HepG2 (cell line): ENCODE measurements around the gene TARP.

Source experiments
- ATAC-seq: fragments of 200-7000 bp; cut with Tn5 transposase; 3 replicates; pipeline ENCODE4 v1.9.1; 2020; ENCODE audit warnings: mild to moderate bottlenecking, moderate library complexity
- BruUV-seq: library from RNA; stranded (reverse); fragments of 400-500 nt; replicated peaks from 2 replicates; lab custom pipeline; 2021; lab: Mats Ljungman, UMichigan
- CTCF ChIA-PET: fragments of 300-600 bp; formaldehyde crosslinking; extraction: SDS; loops from one replicate; lab custom pipeline; 2021; ENCODE audit warnings: low total read pairs, inconsistent platforms, low intra/inter-chr PET ratio; lab: Yijun Ruan, JAX
- POLR2A ChIA-PET: fragments of 350-600 bp; sonication (Branson Sonifier 250); formaldehyde crosslinking; loops from one replicate; lab custom pipeline; 2020; ENCODE audit warnings: antibody characterized with exemption, inconsistent platforms; lab: Yijun Ruan, JAX
- DNase-seq: peaks from one replicate; pipeline ENCODE4 v3.0.0-alpha.2; 2015; ENCODE audit warnings: low spot score
- FAIRE-seq: peaks from 3 replicates; lab custom pipeline; 2011; peaks lifted over from hg19 to GRCh38; lab: Jason Lieb, UNC
- H2AFZ ChIP-seq: one replicate; pipeline ENCODE4 v1.6.1; 2011; ENCODE audit warnings: low read length, inconsistent platforms
- H3K27ac ChIP-seq: fragments of 300-600 bp; 3 replicates; pipeline ENCODE4 v1.8.0; 2011; ENCODE audit warnings: mixed run types, mild to moderate bottlenecking, mixed read lengths, low read length, inconsistent platforms; ENCODE audit not compliant: insufficient read depth; ENCODE audit errors: extremely low read length
- H3K27me3 ChIP-seq, 2 experiments: fragments of 200-600 bp in 1 of 2; 2 replicates in 1 of 2; 3 replicates in 1 of 2; pipeline versions ENCODE4 v1.6.0 to v1.8.0; 2011; ENCODE audit warnings: low read length in 2 of 2, mild to moderate bottlenecking in 2 of 2, moderate library complexity in 2 of 2, inconsistent platforms in 1 of 2; ENCODE audit not compliant: insufficient read depth in 2 of 2, control insufficient read depth in 1 of 2
- H3K36me3 ChIP-seq, 2 experiments: fragments of 200-600 bp in 1 of 2; replicated peaks in 1 of 2; 2 replicates in 1 of 2; 3 replicates in 1 of 2; pipeline versions ENCODE4 v1.5.1 to v1.8.0; 2011; ENCODE audit warnings: low read length in 2 of 2, inconsistent platforms in 1 of 2; ENCODE audit not compliant: insufficient read depth in 2 of 2, control insufficient read depth in 1 of 2
- H3K4me1 ChIP-seq: 2 replicates; pipeline ENCODE4 v1.5.1; 2012; ENCODE audit warnings: low read length, inconsistent platforms; ENCODE audit not compliant: insufficient read depth
- H3K4me2 ChIP-seq: 2 replicates; pipeline ENCODE4 v1.6.0; 2011; ENCODE audit warnings: low read depth, low read length, inconsistent platforms
- H3K4me3 ChIP-seq, 3 experiments: fragments of 200-600 bp in 1 of 3; sonication (generic), shearing (Covaris generic) in 1 of 3; replicated peaks in 1 of 3; 2 replicates each; pipeline ENCODE4 v1.5.1; 2011 to 2016; ENCODE audit warnings: low read length in 3 of 3, inconsistent platforms in 2 of 3, low read depth in 2 of 3, mild to moderate bottlenecking in 2 of 3, control low read depth in 1 of 3, mixed read lengths in 1 of 3; ENCODE audit not compliant: insufficient read depth in 1 of 3
- H3K79me2 ChIP-seq: one replicate; pipeline ENCODE4 v1.6.1; 2011; ENCODE audit warnings: low read length, inconsistent platforms; ENCODE audit not compliant: insufficient read depth
- H3K9ac ChIP-seq: 2 replicates; pipeline ENCODE4 v1.6.0; 2011; ENCODE audit warnings: mild to moderate bottlenecking, low read depth, low read length, inconsistent platforms; ENCODE audit not compliant: insufficient read depth
- H3K9me3 ChIP-seq: 2 replicates; pipeline ENCODE4 v1.5.1; 2012; ENCODE audit warnings: mild to moderate bottlenecking, low read length
- H4K20me1 ChIP-seq: 2 replicates; pipeline ENCODE4 v1.6.0; 2011; ENCODE audit warnings: inconsistent platforms, mild to moderate bottlenecking, low read length, moderate library complexity; ENCODE audit not compliant: insufficient read depth
- AKAP8 ChIP-seq: sonication (generic); formaldehyde crosslinking; IDR thresholded peaks from 2 replicates; pipeline ENCODE4 v1.5.1; 2020; ENCODE audit warnings: mild to moderate bottlenecking, missing genetic modification reagents
- ARNT2 ChIP-seq: sonication (generic); formaldehyde crosslinking; IDR thresholded peaks from 2 replicates; pipeline ENCODE4 v1.8.0; 2022; ENCODE audit warnings: mild to moderate bottlenecking, low read depth, missing genetic modification reagents, moderate library complexity
- FOXA3 ChIP-seq: IDR thresholded peaks from 2 replicates; pipeline ENCODE4 v1.6.1; 2016; ENCODE audit warnings: missing genetic modification reagents, missing compliant biosample characterization
- KDM5B ChIP-seq: sonication (generic); formaldehyde crosslinking; IDR thresholded peaks from 2 replicates; pipeline ENCODE4 v1.4.0; 2020; ENCODE audit warnings: missing genetic modification reagents, mild to moderate bottlenecking, borderline replicate concordance
- NFE2L2 ChIP-seq: fragments of 150-350 bp; IDR thresholded peaks from 2 replicates; pipeline ENCODE4 v1.6.1; 2014; ENCODE audit warnings: low read length
- PPARG ChIP-seq: conservative IDR thresholded peaks from 2 replicates; pipeline ENCODE4 v1.6.1; 2016; ENCODE audit warnings: missing biosample characterization, missing genetic modification reagents
- RXRB ChIP-seq: IDR thresholded peaks from 2 replicates; pipeline ENCODE4 v1.6.1; 2016; ENCODE audit warnings: borderline replicate concordance, missing genetic modification reagents, missing compliant biosample characterization
- SNAPC2 ChIP-seq: sonication (generic); formaldehyde crosslinking; IDR thresholded peaks from 2 replicates; pipeline ENCODE4 v1.8.1; 2022; ENCODE audit warnings: mild to moderate bottlenecking, missing genetic modification reagents
- ZFYVE20 ChIP-seq: sonication (generic); formaldehyde crosslinking; IDR thresholded peaks from 2 replicates; pipeline ENCODE4 v1.8.0; 2023; ENCODE audit warnings: low read depth, mild to moderate bottlenecking, moderate library complexity, missing genetic modification reagents, borderline replicate concordance
- ZMYM3 ChIP-seq: sonication (generic); formaldehyde crosslinking; IDR thresholded peaks from 2 replicates; pipeline ENCODE4 v1.5.1; 2020; ENCODE audit warnings: mild to moderate bottlenecking, missing genetic modification reagents
- ZNF253 ChIP-seq: sonication (generic); formaldehyde crosslinking; IDR thresholded peaks from 2 replicates; pipeline ENCODE4 v1.8.0; 2022; ENCODE audit warnings: mild to moderate bottlenecking, missing genetic modification reagents, borderline replicate concordance
- ZNF292 ChIP-seq: sonication (generic); formaldehyde crosslinking; IDR thresholded peaks from 2 replicates; pipeline ENCODE4 v1.8.1; 2022; ENCODE audit warnings: mild to moderate bottlenecking, low read depth, missing genetic modification reagents, borderline replicate concordance
- WGBS: methylation state at CpG from one replicate; pipeline ENCODE4 v1.1.6; 2017; ENCODE audit warnings: low lambda C conversion rate; 5-methylcytosine and 5-hydroxymethylcytosine counted together
- in situ Hi-C: cut with HindIII; loops from 2 replicates; pipeline ENCODE4 v1.10.0; 2017; ENCODE audit warnings: low pct_unique_long_range_greater_than_20kb; ENCODE audit not compliant: extremely low pct_ligation_motif_present
- intact Hi-C: fragments of 100-400 bp; cut with micrococcal nuclease; formaldehyde crosslinking; loops from one replicate; pipeline ENCODE4 v1.10.0; 2022; ENCODE audit not compliant: unreplicated experiment
- TF ChIP-seq, protein P1 (sequence below): sonication (generic); formaldehyde crosslinking; IDR thresholded peaks from 2 replicates; pipeline ENCODE4 v1.5.0; 2020; ENCODE audit warnings: missing genetic modification reagents
- TF ChIP-seq, protein P2 (sequence below): sonication (generic); formaldehyde crosslinking; IDR thresholded peaks from 2 replicates; pipeline ENCODE4 v1.5.0; 2020; ENCODE audit warnings: mild to moderate bottlenecking, missing genetic modification reagents

Gene TARP

DNA sequence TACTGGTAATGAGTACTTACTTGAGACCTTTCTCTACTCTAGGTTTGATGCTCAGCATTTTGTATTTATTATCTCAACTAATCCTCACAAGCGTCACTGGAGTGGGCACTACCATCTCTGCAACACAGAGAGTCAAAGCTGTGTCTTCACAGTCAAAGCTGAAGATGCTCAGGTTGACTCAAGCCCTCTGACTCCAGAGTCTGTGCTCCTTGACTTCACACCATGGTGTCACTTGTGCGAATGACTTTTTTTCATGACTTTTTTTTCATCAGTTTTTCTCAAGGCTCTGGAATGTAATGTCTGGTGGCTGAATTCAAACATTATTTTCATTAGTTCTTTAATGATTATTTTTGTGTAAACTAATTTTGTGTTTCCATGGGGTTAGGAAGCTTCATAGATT lies 30.4 kb upstream of the TARP start:
- 3% methylated on average over 2 of the region's 2 CpGs for WGBS
- BruUV-seq, result no TSS peak
- no peaks in the 10 kb centered on the region for H4K20me1 ChIP-seq
- no peak overlapping the region for H3K4me2 ChIP-seq
- H3K27ac ChIP-seq, result no peak overlapping the region
- H2AFZ ChIP-seq, result no peak overlapping the region
- no peaks in the 10 kb centered on the region for H3K36me3 ChIP-seq
- no peaks in the 10 kb centered on the region for H3K79me2 ChIP-seq
- FAIRE-seq (no peak), DNase-seq (no peak), ATAC-seq (no peak)
- no peak overlapping the region for H3K9ac ChIP-seq
- no peak for TF ChIP-seq PPARG (CRISPR knock-in tag)
- no peak for TF ChIP-seq ZFYVE20 (CRISPR knock-in tag)
- no peak for TF ChIP-seq ZNF253
- no peak for TF ChIP-seq SNAPC2 (CRISPR knock-in tag)
- TF ChIP-seq ZNF292, result no peak
- no peak for TF ChIP-seq RXRB
- TF ChIP-seq, protein P1, sequence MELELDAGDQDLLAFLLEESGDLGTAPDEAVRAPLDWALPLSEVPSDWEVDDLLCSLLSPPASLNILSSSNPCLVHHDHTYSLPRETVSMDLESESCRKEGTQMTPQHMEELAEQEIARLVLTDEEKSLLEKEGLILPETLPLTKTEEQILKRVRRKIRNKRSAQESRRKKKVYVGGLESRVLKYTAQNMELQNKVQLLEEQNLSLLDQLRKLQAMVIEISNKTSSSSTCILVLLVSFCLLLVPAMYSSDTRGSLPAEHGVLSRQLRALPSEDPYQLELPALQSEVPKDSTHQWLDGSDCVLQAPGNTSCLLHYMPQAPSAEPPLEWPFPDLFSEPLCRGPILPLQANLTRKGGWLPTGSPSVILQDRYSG (CRISPR knock-in tag), result no peak
- TF ChIP-seq NFE2L2, result no peak
- no peak for TF ChIP-seq FOXA3
- no peak for TF ChIP-seq ZMYM3 (CRISPR knock-in tag)
- TF ChIP-seq KDM5B (CRISPR knock-in tag), result no peak
- no peak for TF ChIP-seq AKAP8 (CRISPR knock-in tag)
- TF ChIP-seq, protein P2, sequence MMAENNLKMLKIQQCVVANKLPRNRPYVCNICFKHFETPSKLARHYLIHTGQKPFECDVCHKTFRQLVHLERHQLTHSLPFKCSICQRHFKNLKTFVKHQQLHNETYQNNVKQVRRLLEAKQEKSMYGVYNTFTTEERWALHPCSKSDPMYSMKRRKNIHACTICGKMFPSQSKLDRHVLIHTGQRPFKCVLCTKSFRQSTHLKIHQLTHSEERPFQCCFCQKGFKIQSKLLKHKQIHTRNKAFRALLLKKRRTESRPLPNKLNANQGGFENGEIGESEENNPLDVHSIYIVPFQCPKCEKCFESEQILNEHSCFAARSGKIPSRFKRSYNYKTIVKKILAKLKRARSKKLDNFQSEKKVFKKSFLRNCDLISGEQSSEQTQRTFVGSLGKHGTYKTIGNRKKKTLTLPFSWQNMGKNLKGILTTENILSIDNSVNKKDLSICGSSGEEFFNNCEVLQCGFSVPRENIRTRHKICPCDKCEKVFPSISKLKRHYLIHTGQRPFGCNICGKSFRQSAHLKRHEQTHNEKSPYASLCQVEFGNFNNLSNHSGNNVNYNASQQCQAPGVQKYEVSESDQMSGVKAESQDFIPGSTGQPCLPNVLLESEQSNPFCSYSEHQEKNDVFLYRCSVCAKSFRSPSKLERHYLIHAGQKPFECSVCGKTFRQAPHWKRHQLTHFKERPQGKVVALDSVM, result no peak
- no peak for TF ChIP-seq ARNT2 (CRISPR knock-in tag)
- intact Hi-C loops, result no loop called here
- H3K27me3 ChIP-seq, result peaks cover 0 to 21% of the 10 kb centered on the region in 2 experiments; a peak in 1 of 5 replicates
- H3K9me3 ChIP-seq, result no peaks in the 10 kb centered on the region
- ChIA-PET CTCF (no interaction called here), POLR2A (no interaction called here)
- H3K4me3 ChIP-seq, result no peak overlapping the region
- in situ Hi-C loops, result loop anchor here (25.0 kb wide), 1 partner anchor 192 kb away; no protein-coding TSS in a partner anchor
- no peaks in the 10 kb centered on the region for H3K4me1 ChIP-seq
